IMR-90 (cell line): ENCODE results near the gene AMIGO2. TPM values are rescaled to one million over a fixed set of nuclear protein-coding genes. Genes with fewer than 3 reads are reported as not detected.

Experiments used
- ATAC-seq: fragments of 200-7000 bp; cut with Tn5 transposase; 2 replicates; pipeline ENCODE4 v1.9.1; 2020; ENCODE audit warnings: low read depth, mild to moderate bottlenecking, moderate library complexity
- BruUV-seq: library from RNA; stranded (reverse); fragments of 400-500 nt; replicated peaks from 2 replicates; lab custom pipeline; 2021; lab: Mats Ljungman, UMichigan
- CTCF ChIA-PET: fragments of 300-600 bp; formaldehyde crosslinking; extraction: SDS; loops from one replicate; lab custom pipeline; 2021; ENCODE audit warnings: antibody characterized with exemption; lab: Yijun Ruan, JAX
- POLR2A ChIA-PET: fragments of 300-600 bp; sonication (Branson Sonifier 250); formaldehyde crosslinking; loops from one replicate; lab custom pipeline; 2022; ENCODE audit warnings: antibody characterized with exemption; ENCODE audit not compliant: unreplicated experiment; lab: Charles Lee
- DNase-seq: peaks from one replicate; pipeline ENCODE4 v3.0.0; 2013
- H2AFZ ChIP-seq: replicated peaks from 2 replicates; pipeline ENCODE3; 2013; ENCODE audit warnings: low read length, mild to moderate bottlenecking; ENCODE audit not compliant: poor library complexity
- H2AK5ac ChIP-seq: 2 replicates; pipeline ENCODE4 v1.6.1; 2013; ENCODE audit warnings: low read depth, low read length, inconsistent platforms
- H2AK9ac ChIP-seq: replicated peaks from 2 replicates; pipeline ENCODE3; 2013; ENCODE audit warnings: mild to moderate bottlenecking, low read depth, low read length, moderate library complexity; ENCODE audit not compliant: poor library complexity
- H2BK120ac ChIP-seq: 2 replicates; pipeline ENCODE4 v1.6.1; 2013; ENCODE audit warnings: low read depth, low read length, inconsistent platforms
- H2BK15ac ChIP-seq: 3 replicates; pipeline ENCODE4 v1.6.1; 2013; ENCODE audit warnings: low read depth, low read length, inconsistent platforms
- H2BK20ac ChIP-seq: 2 replicates; pipeline ENCODE4 v1.6.1; 2013; ENCODE audit warnings: low read depth, mild to moderate bottlenecking, inconsistent platforms, low read length, moderate library complexity
- H2BK5ac ChIP-seq: 2 replicates; pipeline ENCODE4 v1.6.1; 2013; ENCODE audit warnings: mild to moderate bottlenecking, low read depth, low read length, inconsistent platforms; ENCODE audit not compliant: poor library complexity, severe bottlenecking
- H3K14ac ChIP-seq: replicated peaks from 2 replicates; pipeline ENCODE4 v1.6.1; 2013; ENCODE audit warnings: low read depth, low read length, inconsistent platforms
- H3K18ac ChIP-seq: 2 replicates; pipeline ENCODE4 v1.6.1; 2013; ENCODE audit warnings: low read depth, low read length, control low read depth
- H3K23ac ChIP-seq: 2 replicates; pipeline ENCODE4 v1.6.1; 2013; ENCODE audit warnings: low read depth, low read length, inconsistent platforms
- H3K27ac ChIP-seq: 2 replicates; pipeline ENCODE4 v1.5.1; 2013; ENCODE audit warnings: mild to moderate bottlenecking, control low read depth, low read length; ENCODE audit not compliant: insufficient read depth
- H3K27me3 ChIP-seq: 2 replicates; pipeline ENCODE4 v1.6.1; 2013; ENCODE audit warnings: low read length; ENCODE audit not compliant: control insufficient read depth, insufficient read depth
- H3K36me3 ChIP-seq: 2 replicates; pipeline ENCODE4 v1.6.1; 2013; ENCODE audit warnings: low read length, mixed read lengths; ENCODE audit not compliant: control insufficient read depth, insufficient read depth
- H3K4ac ChIP-seq: 2 replicates; pipeline ENCODE4 v1.6.1; 2013; ENCODE audit warnings: low read depth, low read length, inconsistent platforms
- H3K4me1 ChIP-seq: 2 replicates; pipeline ENCODE4 v1.6.1; 2013; ENCODE audit warnings: low read length, mixed read lengths; ENCODE audit not compliant: control insufficient read depth, insufficient read depth
- H3K4me2 ChIP-seq: 2 replicates; pipeline ENCODE4 v1.6.1; 2013; ENCODE audit warnings: low read depth, mild to moderate bottlenecking, control low read depth, low read length, moderate library complexity
- H3K4me3 ChIP-seq: 2 replicates; pipeline ENCODE4 v1.5.1; 2013; ENCODE audit warnings: low read depth, mild to moderate bottlenecking, control low read depth, low read length, moderate library complexity; ENCODE audit not compliant: insufficient read depth
- H3K56ac ChIP-seq: 2 replicates; pipeline ENCODE4 v1.6.1; 2013; ENCODE audit warnings: low read length, inconsistent platforms; ENCODE audit not compliant: insufficient read depth; ENCODE audit errors: extremely low read depth
- H3K79me1 ChIP-seq, 2 experiments: 2 replicates each; pipeline ENCODE4 v1.6.1; 2013; ENCODE audit warnings: low read length in 2 of 2, inconsistent platforms in 1 of 2, low read depth in 1 of 2
- H3K9ac ChIP-seq: 2 replicates; pipeline ENCODE4 v1.6.1; 2013; ENCODE audit warnings: low read depth, low read length, control low read depth
- H3K9me1 ChIP-seq: 2 replicates; pipeline ENCODE4 v1.6.1; 2013; ENCODE audit warnings: low read length, inconsistent platforms; ENCODE audit not compliant: insufficient read depth
- H3K9me3 ChIP-seq: 2 replicates; pipeline ENCODE4 v1.6.1; 2013; ENCODE audit warnings: low read length; ENCODE audit not compliant: control insufficient read depth, insufficient read depth
- H4K20me1 ChIP-seq: 2 replicates; pipeline ENCODE4 v1.6.1; 2013; ENCODE audit warnings: low read length, inconsistent platforms; ENCODE audit not compliant: insufficient read depth
- H4K5ac ChIP-seq: 2 replicates; pipeline ENCODE4 v1.6.1; 2013; ENCODE audit warnings: mild to moderate bottlenecking, low read depth, low read length, control low read depth
- H4K8ac ChIP-seq, 2 experiments: 2 replicates each; pipeline ENCODE4 v1.6.1; 2013; ENCODE audit warnings: low read depth in 2 of 2, low read length in 2 of 2, control low read depth in 1 of 2, inconsistent platforms in 1 of 2
- H4K91ac ChIP-seq: 2 replicates; pipeline ENCODE4 v1.6.1; 2013; ENCODE audit warnings: low read depth, low read length, inconsistent platforms; ENCODE audit not compliant: insufficient read depth
- BHLHE40 ChIP-seq: fragments of 150-350 bp; IDR thresholded peaks from 2 replicates; pipeline ENCODE4 v1.6.1; 2016; ENCODE audit warnings: mild to moderate bottlenecking, low read depth, low read length
- CEBPB ChIP-seq: IDR thresholded peaks from 2 replicates; pipeline ENCODE4 v1.6.1; 2012; ENCODE audit warnings: low read depth, low read length, improper control_type of control experiment
- CTCF ChIP-seq: conservative IDR thresholded peaks from 2 replicates; pipeline ENCODE4 v1.5.1; 2012; ENCODE audit warnings: mild to moderate bottlenecking, low read depth, low read length, improper control_type of control experiment
- ELK1 ChIP-seq: fragments of 150-350 bp; IDR thresholded peaks from 2 replicates; pipeline ENCODE4 v1.6.1; 2016; ENCODE audit warnings: low read depth, mild to moderate bottlenecking, low read length, moderate library complexity, borderline replicate concordance
- FOS ChIP-seq: fragments of 150-350 bp; IDR thresholded peaks from 2 replicates; pipeline ENCODE4 v1.6.1; 2016; ENCODE audit warnings: low read depth, low read length
- MAFK ChIP-seq: IDR thresholded peaks from 2 replicates; pipeline ENCODE4 v1.6.1; 2012; ENCODE audit warnings: low read depth, low read length, improper control_type of control experiment
- MAZ ChIP-seq: IDR thresholded peaks from 2 replicates; pipeline ENCODE4 v1.6.1; 2012; ENCODE audit warnings: low read depth, mild to moderate bottlenecking, low read length, improper control_type of control experiment, moderate library complexity, borderline replicate concordance
- MXI1 ChIP-seq: IDR thresholded peaks from 2 replicates; pipeline ENCODE4 v1.6.1; 2012; ENCODE audit warnings: low read depth, mild to moderate bottlenecking, low read length, moderate library complexity, borderline replicate concordance
- NFE2L2 ChIP-seq: fragments of 150-350 bp; IDR thresholded peaks from 2 replicates; pipeline ENCODE4 v1.6.1; 2016; ENCODE audit warnings: low read depth, mild to moderate bottlenecking, low read length
- RAD21 ChIP-seq: IDR thresholded peaks from 2 replicates; pipeline ENCODE4 v1.6.1; 2012; ENCODE audit warnings: low read length, improper control_type of control experiment
- RCOR1 ChIP-seq: IDR thresholded peaks from 2 replicates; pipeline ENCODE4 v1.6.1; 2012; ENCODE audit warnings: mild to moderate bottlenecking, low read length, improper control_type of control experiment; ENCODE audit not compliant: insufficient replicate concordance
- RFX5 ChIP-seq: IDR thresholded peaks from 2 replicates; pipeline ENCODE4 v1.8.0; 2012; ENCODE audit warnings: low read depth, mild to moderate bottlenecking, low read length, moderate library complexity
- USF2 ChIP-seq: fragments of 150-350 bp; IDR thresholded peaks from 2 replicates; pipeline ENCODE4 v1.6.1; 2017; ENCODE audit warnings: mild to moderate bottlenecking, antibody characterized with exemption, low read length, low read depth
- WGBS, 2 experiments: methylation state at CpG; one replicate each; pipeline versions ENCODE4 v1.1.5 to v1.1.7; 2013; ENCODE audit warnings: missing lambda C conversion rate in 2 of 2; ENCODE audit not compliant: insufficient read length in 1 of 2; ENCODE audit errors: extremely low coverage in 2 of 2; 5-methylcytosine and 5-hydroxymethylcytosine counted together
- dilution Hi-C: fragments of 300-500 bp; cut with HindIII; formaldehyde crosslinking; loops from one replicate; pipeline ENCODE4 v1.14.3; 2018; ENCODE audit warnings: low sequenced_read_pairs; ENCODE audit not compliant: unreplicated experiment
- in situ Hi-C: fragments of 300-500 bp; cut with MboI; formaldehyde crosslinking; loops from 3 replicates; pipeline ENCODE4 v1.14.3; 2019; ENCODE audit warnings: low sequenced_read_pairs, inconsistent platforms, mixed read lengths
- intact Hi-C: fragments of 100-400 bp; cut with micrococcal nuclease; formaldehyde crosslinking; loops from 2 replicates; pipeline ENCODE4 v1.10.0; 2022
- polyA plus RNA-seq, 3 experiments: library from polyadenylated mRNA; depleted of rRNA; stranded (reverse); fragments of >200 nt; gene quantifications; 2 replicates each; pipeline ENCODE4 v1.2.3, GENCODE V29; 2012; ENCODE audit warnings: low replicate concordance in 1 of 3
- total RNA-seq: library from RNA; depleted of rRNA; stranded (reverse); fragments of >200 nt; gene quantifications from 2 replicates; pipeline ENCODE4 v1.2.3, GENCODE V29; 2012

Gene AMIGO2
- total and polyA plus RNA-seq, 2 of the 4 experiments (the other 2 are of a cell fraction): 20.1 to 32.6 TPM

GRCh38 chr12:47102845-47103651 lies 23.3 kb upstream of the AMIGO2 start:
- WGBS, 2 experiments: 55% methylated on average over 2 of the region's 11 CpGs; no CpG with 5 or more reads in 1 of the 2 experiments
- peak; percentile 88 for ATAC-seq
- Histone ChIP-seq H3K14ac (no peak overlapping the region), H3K9ac (no peak overlapping the region), H4K5ac (no peak overlapping the region; the same call in 1 of the 2 replicates), H2AK5ac (no peak overlapping the region), H4K91ac (no peak overlapping the region), H3K4me1 (peaks cover 8% of the 10 kb centered on the region), H2BK20ac (peak overlapping the region; percentile 62; the same call in 1 of the 2 replicates), H3K9me1 (peaks cover 6% of the 10 kb centered on the region), H3K79me1 (peaks cover 6 to 21% of the 10 kb centered on the region in 2 experiments; a peak in 3 of 4 replicates), H3K9me3 (no peaks in the 10 kb centered on the region), H3K56ac (no peak overlapping the region), H4K8ac (no peak overlapping the region; a peak in 1 of 4 replicates), H3K27me3 (no peaks in the 10 kb centered on the region), H4K20me1 (no peaks in the 10 kb centered on the region), H2AK9ac (no peak overlapping the region), H3K4me3 (no peak overlapping the region), H3K18ac (peak overlapping the region; percentile 42; the same call in 1 of the 2 replicates), H3K36me3 (no peaks in the 10 kb centered on the region), H2AFZ (peak overlapping the region; percentile 59), H3K4me2 (peak overlapping the region; percentile 21; the same call in 1 of the 2 replicates), H2BK120ac (peak overlapping the region; percentile 77), H3K23ac (no peak overlapping the region), H3K4ac (peak overlapping the region; percentile 70; the same call in 1 of the 2 replicates), H2BK15ac (no peak overlapping the region; the same call in 2 of the 3 replicates), H2BK5ac (peak overlapping the region; percentile 77), H3K27ac (no peak overlapping the region)
- DNase-seq: peak; percentile 95
- BruUV-seq: no TSS peak
- CTCF ChIA-PET: no interaction called here
- intact Hi-C loops: no loop called here
- dilution Hi-C loops: no loop called here
- POLR2A ChIA-PET: no interaction called here
- TF ChIP-seq MAFK (no peak), MXI1 (no peak), FOS (no peak), CTCF (no peak), RFX5 (no peak), CEBPB (peak; percentile 98), ELK1 (no peak), MAZ (no peak), USF2 (no peak), RAD21 (no peak), RCOR1 (peak; percentile 77), BHLHE40 (peak; percentile 66; the same call in 1 of the 2 replicates), NFE2L2 (no peak)
- in situ Hi-C loops: no loop called here
